SH-SY5Y (cell line): ENCODE data around the gene MEIS2.

Source experiments
- GATA2 ChIP-seq: IDR thresholded peaks from 2 replicates; pipeline ENCODE4 v1.6.1; 2011; ENCODE audit warnings: mild to moderate bottlenecking, low read depth, low read length
- GATA3 ChIP-seq: IDR thresholded peaks from 2 replicates; pipeline ENCODE4 v1.6.1; 2011; ENCODE audit warnings: low read depth, mild to moderate bottlenecking, low read length, moderate library complexity

MEIS2 gene

GRCh38 chr15:37107744-37108380, 7.5 kb upstream of the MEIS2 start:
- TF ChIP-seq GATA2 (0 out of 2 replicates have a peak, but pooled peaks have one; percentile 21), GATA3 (no peak)

DNA sequence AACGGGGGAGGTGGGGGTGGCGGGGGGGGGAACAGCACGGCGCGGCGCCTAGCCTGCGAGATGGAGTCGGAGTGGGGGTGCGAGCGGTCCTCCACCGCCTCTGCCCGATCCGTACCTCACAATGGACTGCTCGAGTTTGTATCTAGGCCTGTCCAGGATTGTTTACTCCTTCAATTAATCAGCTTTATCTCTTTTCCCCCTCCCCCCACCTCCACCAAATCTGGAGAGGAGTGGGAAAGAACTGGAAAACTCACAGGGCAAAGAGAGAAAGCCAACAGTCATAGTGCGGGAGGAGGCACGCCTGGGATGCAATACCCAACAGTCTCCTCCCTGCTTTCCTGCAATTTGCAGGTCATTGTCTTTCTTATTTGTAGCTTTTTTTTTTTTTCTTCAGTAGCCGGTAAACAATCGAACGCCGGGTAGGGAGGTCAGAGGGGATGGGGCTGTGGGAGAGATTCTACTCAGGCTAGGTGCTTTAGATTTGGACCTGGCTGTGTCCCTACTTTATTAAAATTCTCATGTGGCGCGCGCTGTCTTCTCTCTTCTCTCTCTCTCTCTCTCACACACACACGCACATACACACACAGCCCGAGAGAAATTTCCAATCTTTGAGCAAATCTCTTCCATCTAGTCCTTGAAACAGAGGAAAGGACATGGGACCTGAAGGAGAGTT, 6.9 kb upstream of the MEIS2 start:
- no peak for TF ChIP-seq GATA3
- TF ChIP-seq GATA2 = peak; percentile 55

DNA sequence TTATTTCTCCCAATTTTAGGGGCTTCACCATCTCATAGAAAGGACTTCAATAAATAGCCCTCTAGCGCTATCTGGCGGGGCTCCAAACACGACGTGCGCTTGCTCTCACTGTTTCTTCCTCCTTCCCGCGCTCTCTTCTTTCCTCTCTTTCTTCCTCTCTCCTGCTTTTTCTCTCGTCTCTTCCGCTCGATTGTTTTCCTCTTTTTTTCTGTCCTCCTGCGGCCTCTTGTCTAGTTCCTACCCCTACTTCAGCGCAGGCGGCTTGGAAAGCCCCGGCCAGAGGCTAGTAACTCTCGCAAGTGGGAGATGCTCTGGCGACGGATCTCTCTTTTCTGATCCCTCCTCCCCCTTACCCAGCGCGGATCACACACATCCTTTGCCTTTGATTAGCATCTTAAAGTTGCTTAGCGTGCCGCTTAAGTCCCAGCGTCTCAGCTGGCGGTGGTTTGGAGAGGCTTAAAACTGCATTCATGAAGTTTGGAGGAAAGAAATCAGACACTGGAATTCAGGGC, 6.2 kb upstream of the MEIS2 start:
- TF ChIP-seq GATA2 = no peak
- no peak for TF ChIP-seq GATA3

DNA sequence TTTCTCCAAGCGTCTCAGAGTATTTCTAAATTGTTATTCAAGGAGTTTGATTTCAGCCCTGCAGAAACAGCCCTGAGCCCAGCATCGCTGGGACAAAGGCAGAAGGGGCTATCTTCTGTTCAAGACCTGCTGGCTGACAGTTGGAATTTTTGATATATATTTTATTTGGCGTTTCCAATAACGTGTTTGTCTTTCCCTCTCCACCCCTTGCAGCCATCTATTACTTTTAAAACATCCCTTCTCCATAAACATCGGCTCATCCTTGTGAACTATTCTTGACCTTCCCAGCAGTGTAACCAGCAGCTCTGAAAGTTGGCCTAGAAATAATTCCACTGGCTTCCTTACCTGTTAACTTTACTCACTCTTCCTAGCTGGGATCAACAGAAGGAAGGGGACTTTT, 5.5 kb upstream of the MEIS2 start:
- no peak for TF ChIP-seq GATA3
- no peak for TF ChIP-seq GATA2

DNA sequence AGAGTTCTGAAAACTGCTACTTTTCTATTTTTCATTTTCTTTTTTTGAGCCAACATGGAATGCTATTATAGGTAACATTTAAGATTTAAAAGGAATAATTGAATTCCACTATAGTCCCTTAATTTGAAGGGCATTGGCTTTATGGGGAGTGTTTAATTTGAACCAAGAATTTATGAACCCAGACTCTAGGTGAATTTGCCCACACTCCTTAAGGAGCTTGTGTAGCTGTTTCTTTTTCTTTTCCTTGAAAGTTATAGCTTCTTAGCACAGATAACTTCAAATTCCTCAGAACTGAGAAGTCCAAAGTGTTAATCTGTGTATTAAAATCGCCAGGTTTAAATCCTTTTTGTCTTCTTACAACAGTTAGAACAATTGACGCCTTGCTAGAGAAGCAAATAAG, 4.7 kb upstream of the MEIS2 start:
- TF ChIP-seq GATA2 (no peak), GATA3 (no peak)

DNA sequence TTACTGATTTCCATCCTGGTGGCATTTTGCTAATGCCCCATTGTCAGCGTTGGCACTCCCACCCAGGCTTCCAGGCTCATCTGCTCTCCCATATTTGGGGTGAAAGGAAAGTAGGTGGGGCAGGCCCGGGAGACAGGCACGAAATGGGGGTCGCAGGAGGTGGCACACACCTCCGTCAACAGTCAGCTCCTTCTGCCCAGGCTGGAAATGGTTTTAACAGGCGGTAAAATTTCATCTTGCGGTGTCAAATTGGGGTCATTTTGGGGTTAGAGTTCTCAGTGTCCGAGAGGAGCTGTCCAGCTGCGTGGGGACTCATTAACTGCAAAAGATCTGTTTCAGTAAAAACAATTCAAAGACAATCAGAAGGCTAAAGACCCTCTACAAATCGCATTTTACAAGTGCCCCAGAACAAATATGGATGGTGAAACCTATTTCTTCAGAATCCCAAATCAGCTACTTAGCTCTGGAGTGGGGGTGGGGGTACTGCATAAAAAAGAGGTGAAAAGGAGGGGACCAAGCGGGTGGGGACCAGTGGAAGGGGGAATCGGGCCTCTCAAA, 4.2 kb upstream of the MEIS2 start:
- TF ChIP-seq GATA2 (no peak), GATA3 (no peak)

DNA sequence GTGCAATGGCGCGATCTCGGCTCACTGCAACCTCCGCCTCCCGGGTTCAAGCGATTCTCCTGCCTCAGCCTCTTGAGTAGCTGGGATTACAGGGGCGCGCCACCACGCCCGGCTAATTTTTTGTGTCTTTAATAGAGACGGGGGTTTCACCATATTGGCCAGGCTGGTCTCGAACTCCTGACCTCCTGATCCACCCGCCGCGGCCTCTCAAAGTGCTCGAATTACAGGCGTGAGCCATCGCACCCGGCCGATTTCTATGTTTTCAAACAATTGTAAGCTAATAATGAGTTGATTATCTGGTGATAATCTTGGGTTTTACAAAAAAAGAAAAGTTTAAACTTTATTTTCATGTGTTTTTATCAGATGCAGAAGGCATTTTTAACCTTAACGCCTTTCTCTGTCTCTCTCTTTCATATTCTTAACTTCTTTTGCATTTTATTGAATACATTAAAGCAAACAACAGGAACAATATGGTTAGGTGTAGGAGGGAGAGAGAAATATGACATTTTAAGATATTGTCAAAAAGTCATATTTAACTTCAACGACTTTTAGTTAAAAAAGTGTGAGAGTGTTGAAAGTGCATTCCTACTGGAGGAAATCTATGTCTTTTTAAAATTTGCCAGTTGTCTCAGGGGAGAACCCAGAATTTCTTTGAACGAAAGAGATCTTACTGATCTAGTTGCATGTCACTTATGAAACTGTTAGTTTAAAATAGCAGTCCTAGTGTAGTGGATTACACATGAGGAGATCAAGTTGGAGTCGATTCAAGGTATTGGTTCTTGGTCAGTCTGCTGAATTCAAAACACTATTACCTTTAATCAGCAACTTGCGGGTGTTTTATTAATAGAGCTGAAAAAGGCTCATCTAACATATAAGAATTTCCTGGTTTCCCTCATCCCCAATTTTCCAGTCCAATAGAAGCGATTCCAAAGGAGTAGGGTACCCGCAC, 3.4 kb upstream of the MEIS2 start:
- TF ChIP-seq GATA3 (no peak), GATA2 (no peak)

DNA sequence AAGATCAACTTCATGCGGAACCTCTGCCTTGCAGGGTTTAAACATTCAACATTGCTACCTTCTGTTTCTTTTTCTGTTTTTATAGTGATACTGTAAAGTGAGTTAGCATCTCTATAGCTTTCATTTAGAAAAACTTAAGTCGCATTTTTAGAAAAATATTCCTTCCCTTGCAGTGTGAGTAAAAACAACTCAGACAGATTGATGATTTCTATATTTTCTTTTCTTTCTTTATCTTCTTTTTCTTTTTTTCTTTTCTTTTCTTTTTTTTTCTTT, 2.8 kb upstream of the MEIS2 start:
- TF ChIP-seq GATA3 = no peak
- TF ChIP-seq GATA2 = no peak

GRCh38 chr15:37102305-37103162, 2.2 kb upstream of the MEIS2 start:
- peak; percentile 26; the same call in 1 of the 2 replicates for TF ChIP-seq GATA2
- no peak for TF ChIP-seq GATA3

GRCh38 chr15:37101980-37102304, 1.6 kb upstream of the MEIS2 start:
- no peak for TF ChIP-seq GATA2
- no peak for TF ChIP-seq GATA3

GRCh38 chr15:37100966-37101215, 542 bp upstream of the MEIS2 start:
- no peak for TF ChIP-seq GATA2
- no peak for TF ChIP-seq GATA3

DNA sequence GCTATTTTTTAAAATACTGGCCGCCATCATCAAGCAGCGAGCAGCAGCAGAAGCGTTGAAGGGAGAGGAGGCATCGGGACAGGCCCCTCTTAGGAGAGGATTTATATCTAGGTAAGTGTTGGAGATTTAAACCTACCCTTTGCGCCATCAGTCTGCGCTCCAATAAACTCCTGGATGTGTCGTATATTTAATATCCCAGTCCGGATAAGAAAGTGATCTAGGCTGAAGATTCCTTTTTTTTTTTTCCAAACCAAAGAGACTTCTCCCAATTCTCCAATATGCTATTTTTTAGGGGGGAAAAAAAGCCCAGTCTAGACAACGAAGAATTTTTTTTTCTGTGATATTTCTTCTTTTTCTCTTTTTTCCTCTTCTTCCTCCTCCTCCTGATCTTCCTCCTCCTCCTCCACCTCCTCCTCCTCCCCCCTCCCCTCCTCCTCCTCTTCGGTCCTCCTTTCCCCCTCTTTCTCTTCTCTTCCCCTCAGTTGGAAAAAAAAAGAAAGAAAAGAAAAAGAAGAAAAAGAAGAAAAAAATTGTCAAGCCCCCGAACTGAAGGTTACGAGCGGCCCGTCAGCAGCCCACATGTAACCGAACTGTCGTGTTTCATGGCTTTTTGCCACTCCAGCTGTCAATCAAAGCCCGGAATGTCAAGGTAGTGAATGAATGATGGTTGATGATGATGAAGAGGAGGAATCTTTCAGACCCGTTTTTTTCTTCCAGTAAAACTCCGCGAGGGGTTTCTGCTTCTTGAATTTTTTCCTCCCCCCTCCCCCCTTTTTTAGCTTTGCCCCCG, 835 bp downstream of the MEIS2 start:
- TF ChIP-seq GATA3 (no peak), GATA2 (no peak)
